ENCODE results near the gene MTMR4.

DNA sequence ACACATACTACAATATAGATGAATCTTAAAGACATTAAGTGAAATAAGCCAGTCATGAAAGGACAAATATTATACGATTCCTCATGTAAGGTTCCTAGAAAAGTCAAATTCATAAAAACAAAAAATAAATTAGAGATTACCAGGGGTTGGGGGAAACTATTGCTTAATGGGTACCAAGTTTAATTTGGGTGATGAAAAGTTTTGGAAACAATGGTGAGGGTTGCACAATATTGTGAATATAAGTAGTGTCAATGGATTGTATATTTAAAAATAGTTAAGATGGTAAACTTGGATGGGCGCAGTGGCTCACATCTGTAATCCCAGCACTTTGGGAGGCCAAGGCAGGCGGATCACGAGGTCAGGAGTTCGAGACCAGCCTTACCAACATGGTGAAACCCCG, 44.1 kb downstream of the MTMR4 start:
- TF ChIP-seq REST (IDR thresholded peaks at IDR 0.05; ENCODE audit: borderline replicate concordance) (no peak), TAF1 (IDR thresholded peaks at IDR 0.05; ENCODE audit: low read depth) (no peak), EZH2 (IDR thresholded peaks at IDR 0.05; ENCODE audit: borderline replicate concordance, insufficient read depth, low read length, poor library complexity, severe bottlenecking) (no peak)
- TF ChIP-seq, protein P1, sequence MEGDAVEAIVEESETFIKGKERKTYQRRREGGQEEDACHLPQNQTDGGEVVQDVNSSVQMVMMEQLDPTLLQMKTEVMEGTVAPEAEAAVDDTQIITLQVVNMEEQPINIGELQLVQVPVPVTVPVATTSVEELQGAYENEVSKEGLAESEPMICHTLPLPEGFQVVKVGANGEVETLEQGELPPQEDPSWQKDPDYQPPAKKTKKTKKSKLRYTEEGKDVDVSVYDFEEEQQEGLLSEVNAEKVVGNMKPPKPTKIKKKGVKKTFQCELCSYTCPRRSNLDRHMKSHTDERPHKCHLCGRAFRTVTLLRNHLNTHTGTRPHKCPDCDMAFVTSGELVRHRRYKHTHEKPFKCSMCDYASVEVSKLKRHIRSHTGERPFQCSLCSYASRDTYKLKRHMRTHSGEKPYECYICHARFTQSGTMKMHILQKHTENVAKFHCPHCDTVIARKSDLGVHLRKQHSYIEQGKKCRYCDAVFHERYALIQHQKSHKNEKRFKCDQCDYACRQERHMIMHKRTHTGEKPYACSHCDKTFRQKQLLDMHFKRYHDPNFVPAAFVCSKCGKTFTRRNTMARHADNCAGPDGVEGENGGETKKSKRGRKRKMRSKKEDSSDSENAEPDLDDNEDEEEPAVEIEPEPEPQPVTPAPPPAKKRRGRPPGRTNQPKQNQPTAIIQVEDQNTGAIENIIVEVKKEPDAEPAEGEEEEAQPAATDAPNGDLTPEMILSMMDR (IDR thresholded peaks at IDR 0.05; ENCODE audit: poor library complexity, severe bottlenecking), result no peak

Data from neural cell (in vitro differentiated cells).